GM12878 (cell line): ENCODE results near the gene UNK. TPM values are rescaled to one million over a fixed set of nuclear protein-coding genes. Genes with fewer than 3 reads are reported as not detected.
A peak's percentile ranks its signal among the peaks of the same experiment; 100 is the strongest.

Experiments used
- ATAC-seq: fragments of 200-7000 bp; cut with Tn5 transposase; 3 replicates; pipeline ENCODE4 v1.9.1; 2020; ENCODE audit warnings: mild to moderate bottlenecking, moderate library complexity
- BruUV-seq: library from RNA; stranded (reverse); fragments of 400-500 nt; replicated peaks from 2 replicates; lab custom pipeline; 2021; lab: Mats Ljungman, UMichigan
- CTCF ChIA-PET: fragments of 300-600 bp; sonication (Branson Sonifier 250); formaldehyde crosslinking; extraction: SDS; loops from one replicate; lab custom pipeline; 2021; ENCODE audit warnings: inconsistent platforms; lab: Yijun Ruan, JAX
- POLR2A ChIA-PET: fragments of 350-600 bp; formaldehyde crosslinking; extraction: SDS; loops from one replicate; lab custom pipeline; 2021; ENCODE audit warnings: inconsistent platforms; lab: Charles Lee
- RAD21 ChIA-PET: fragments of 300-600 bp; sonication (Branson Sonifier 250); formaldehyde crosslinking; loops from one replicate; lab custom pipeline; 2023; ENCODE audit warnings: antibody characterized with exemption; ENCODE audit not compliant: unreplicated experiment; lab: Charles Lee
- SMC1A ChIA-PET: fragments of 300-600 bp; sonication (Branson Sonifier 250); formaldehyde crosslinking; loops from one replicate; lab custom pipeline; 2023; ENCODE audit not compliant: unreplicated experiment, uncharacterized antibody; lab: Charles Lee
- DNase-seq: peaks from one replicate; pipeline ENCODE4 v3.0.0-alpha.2; 2011; ENCODE audit warnings: low read depth, low spot score
- FAIRE-seq: peaks from 3 replicates; lab custom pipeline; 2011; peaks lifted over from hg19 to GRCh38; lab: Jason Lieb, UNC
- H2AFZ ChIP-seq: 2 replicates; pipeline ENCODE4 v1.6.0; 2011; ENCODE audit warnings: low read depth, low read length, control low read depth; ENCODE audit not compliant: control insufficient read depth
- H3K27ac ChIP-seq: 2 replicates; pipeline ENCODE4 v1.5.1; 2011; ENCODE audit warnings: control low read depth; ENCODE audit not compliant: control insufficient read depth, insufficient read depth
- H3K27me3 ChIP-seq, 2 experiments: replicated peaks in 1 of 2; 2 replicates each; pipeline versions ENCODE4 v1.6.0 to v1.6.1; 2011; ENCODE audit warnings: low read length in 1 of 2; ENCODE audit not compliant: control insufficient read depth in 2 of 2, insufficient read depth in 2 of 2
- H3K36me3 ChIP-seq, 2 experiments: 2 replicates each; pipeline ENCODE4 v1.5.1; 2011; ENCODE audit warnings: low read length in 1 of 2; ENCODE audit not compliant: control insufficient read depth in 2 of 2, insufficient read depth in 2 of 2
- H3K4me1 ChIP-seq: 2 replicates; pipeline ENCODE4 v1.6.1; 2011; ENCODE audit warnings: mild to moderate bottlenecking, low read length, moderate library complexity, mixed read lengths; ENCODE audit not compliant: control insufficient read depth, insufficient read depth
- H3K4me2 ChIP-seq: 2 replicates; pipeline ENCODE4 v1.6.0; 2011; ENCODE audit warnings: control low read depth; ENCODE audit not compliant: control insufficient read depth, insufficient read depth
- H3K4me3 ChIP-seq: fragments of 200-600 bp; sonication (generic); 2 replicates; pipeline ENCODE4 v1.5.1; 2016
- H3K79me2 ChIP-seq: 2 replicates; pipeline ENCODE4 v1.6.0; 2011; ENCODE audit warnings: low read length; ENCODE audit not compliant: control insufficient read depth, insufficient read depth
- H3K9ac ChIP-seq: 2 replicates; pipeline ENCODE4 v1.8.0; 2011; ENCODE audit warnings: low read length, control low read depth, mixed read lengths; ENCODE audit not compliant: control insufficient read depth, insufficient read depth
- H3K9me3 ChIP-seq: replicated peaks from 3 replicates; pipeline ENCODE4 v1.5.1; 2011; ENCODE audit warnings: mild to moderate bottlenecking, low read length; ENCODE audit not compliant: control insufficient read depth, insufficient read depth
- H4K20me1 ChIP-seq: 2 replicates; pipeline ENCODE4 v1.6.0; 2011; ENCODE audit not compliant: control insufficient read depth, insufficient read depth
- POLR2A ChIP-seq: IDR thresholded peaks from 2 replicates; pipeline ENCODE4 v1.6.1; 2011; ENCODE audit warnings: low read depth, mild to moderate bottlenecking, low read length
- WGBS: methylation state at CpG from one replicate; pipeline ENCODE4 v1.1.6; 2016; ENCODE audit warnings: low lambda C conversion rate; ENCODE audit not compliant: insufficient replicate concordance, insufficient coverage; ENCODE audit errors: missing lambda C conversion rate; 5-methylcytosine and 5-hydroxymethylcytosine counted together
- in situ Hi-C: fragments of 300-500 bp; cut with MboI; formaldehyde crosslinking; loops from 9 replicates; pipeline ENCODE4 v1.14.3; 2018; ENCODE audit warnings: mixed read lengths
- intact Hi-C: fragments of 100-400 bp; cut with micrococcal nuclease; formaldehyde crosslinking; loops from one replicate; pipeline ENCODE4 v1.14.2; 2022; ENCODE audit not compliant: unreplicated experiment
- polyA plus RNA-seq, 11 experiments: library from polyadenylated mRNA; depleted of rRNA in 4 of 11; unstranded in 6 of 11; stranded (reverse) in 5 of 11; fragments of >200 nt; fragmentation: Nextera tagmentation in 4 of 11; fragmentation: Illumina TruSeq in 1 of 11; extraction: Ambion mirVana in 4 of 11; extraction: Trizol in 1 of 11; gene quantifications; 1 replicate in 1 of 11; 2 replicates in 10 of 11; pipeline versions ENCODE4 v1.2.1 to v1.2.3, GENCODE V29; 2011 to 2016; ENCODE audit warnings: inconsistent platforms in 2 of 11, missing spikeins in 2 of 11, low read depth in 1 of 11
- total RNA-seq, 4 experiments: library from RNA; depleted of rRNA in 3 of 4; stranded (reverse); fragments of >200 nt in 3 of 4; fragmentation: Illumina TruSeq in 1 of 4; extraction: Trizol in 1 of 4; gene quantifications; 2 replicates each; pipeline versions ENCODE4 v1.2.1 to v1.2.3, GENCODE V29; 2013 to 2021
- TF ChIP-seq, protein P1 (sequence below): fragments of 450-650 bp; formaldehyde crosslinking; IDR thresholded peaks from 2 replicates; pipeline ENCODE4 v1.4.0; 2022; ENCODE audit warnings: mild to moderate bottlenecking, moderate library complexity

UNK gene
- total and polyA plus RNA-seq, 10 of the 15 experiments (the other 5 are each of a cell fraction or from before 2014, with no cell fraction given): 8.9 to 34.5 (median 27.3) TPM

GRCh38 chr17:75823257-75824041 lies 38.8 kb downstream of the UNK start:
- RAD21 ChIA-PET: no interaction called here
- H2AFZ ChIP-seq: no peak overlapping the region
- FAIRE-seq (no peak), ATAC-seq (no peak)
- no peak overlapping the region for H3K4me2 ChIP-seq
- in situ Hi-C loops (no loop called here), intact Hi-C loops (no loop called here)
- H3K36me3 ChIP-seq: peaks cover 14% of the 10 kb centered on the region in 2 experiments; a peak in 3 of 4 replicates
- 94% methylated on average over 19 of the region's 28 CpGs for WGBS
- H3K27ac ChIP-seq: no peak overlapping the region
- no peak overlapping the region for H3K4me3 ChIP-seq
- H3K4me1 ChIP-seq: no peaks in the 10 kb centered on the region
- CTCF ChIA-PET: interaction anchor here (0.5 kb wide), 1 partner anchor 27 kb away, joined by 4 read pairs; no protein-coding TSS in a partner anchor
- BruUV-seq: no TSS peak
- TF ChIP-seq POLR2A: peak; percentile 57; the same call in 1 of the 2 replicates
- TF ChIP-seq, protein P1, sequence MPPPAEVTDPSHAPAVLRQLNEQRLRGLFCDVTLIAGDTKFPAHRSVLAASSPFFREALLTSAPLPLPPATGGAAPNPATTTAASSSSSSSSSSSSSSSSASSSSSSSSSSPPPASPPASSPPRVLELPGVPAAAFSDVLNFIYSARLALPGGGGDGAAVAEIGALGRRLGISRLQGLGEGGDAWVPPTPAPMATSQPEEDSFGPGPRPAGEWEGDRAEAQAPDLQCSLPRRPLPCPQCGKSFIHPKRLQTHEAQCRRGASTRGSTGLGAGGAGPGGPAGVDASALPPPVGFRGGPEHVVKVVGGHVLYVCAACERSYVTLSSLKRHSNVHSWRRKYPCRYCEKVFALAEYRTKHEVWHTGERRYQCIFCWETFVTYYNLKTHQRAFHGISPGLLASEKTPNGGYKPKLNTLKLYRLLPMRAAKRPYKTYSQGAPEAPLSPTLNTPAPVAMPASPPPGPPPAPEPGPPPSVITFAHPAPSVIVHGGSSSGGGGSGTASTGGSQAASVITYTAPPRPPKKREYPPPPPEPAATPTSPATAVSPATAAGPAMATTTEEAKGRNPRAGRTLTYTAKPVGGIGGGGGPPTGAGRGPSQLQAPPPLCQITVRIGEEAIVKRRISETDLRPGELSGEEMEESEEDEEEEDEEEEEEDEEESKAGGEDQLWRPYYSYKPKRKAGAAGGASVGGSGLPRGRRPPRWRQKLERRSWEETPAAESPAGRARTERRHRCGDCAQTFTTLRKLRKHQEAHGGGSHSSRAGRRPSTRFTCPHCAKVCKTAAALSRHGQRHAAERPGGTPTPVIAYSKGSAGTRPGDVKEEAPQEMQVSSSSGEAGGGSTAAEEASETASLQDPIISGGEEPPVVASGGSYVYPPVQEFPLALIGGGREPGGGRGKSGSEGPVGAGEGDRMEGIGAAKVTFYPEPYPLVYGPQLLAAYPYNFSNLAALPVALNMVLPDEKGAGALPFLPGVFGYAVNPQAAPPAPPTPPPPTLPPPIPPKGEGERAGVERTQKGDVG (CRISPR knock-in tag): no peak
- TF ChIP-seq, all 136 proteins: peak for 1
- DNase-seq: no peak
- Histone ChIP-seq H3K79me2 (no peaks in the 10 kb centered on the region), H4K20me1 (no peaks in the 10 kb centered on the region), H3K9me3 (no peaks in the 10 kb centered on the region), H3K9ac (no peak overlapping the region), H3K27me3 (no peaks in the 10 kb centered on the region)
- POLR2A ChIA-PET: interaction anchor here (0.6 to 2.0 kb wide), 4 partner anchors 15 to 81 kb away, joined by 3 to 7 read pairs (median 4); partner anchors contain the start of gene WBP2
- SMC1A ChIA-PET: no interaction called here
